HepG2 (cell line): ENCODE measurements around the gene TAT. TPM values are rescaled to one million over a fixed set of nuclear protein-coding genes. Genes with fewer than 3 reads are reported as not detected.

Source experiments
- ATAC-seq: fragments of 200-7000 bp; cut with Tn5 transposase; 3 replicates; pipeline ENCODE4 v1.9.1; 2020; ENCODE audit warnings: mild to moderate bottlenecking, moderate library complexity
- BruUV-seq: library from RNA; stranded (reverse); fragments of 400-500 nt; replicated peaks from 2 replicates; lab custom pipeline; 2021; lab: Mats Ljungman, UMichigan
- CTCF ChIA-PET: fragments of 300-600 bp; formaldehyde crosslinking; extraction: SDS; loops from one replicate; lab custom pipeline; 2021; ENCODE audit warnings: low total read pairs, inconsistent platforms, low intra/inter-chr PET ratio; lab: Yijun Ruan, JAX
- POLR2A ChIA-PET: fragments of 350-600 bp; sonication (Branson Sonifier 250); formaldehyde crosslinking; loops from one replicate; lab custom pipeline; 2020; ENCODE audit warnings: antibody characterized with exemption, inconsistent platforms; lab: Yijun Ruan, JAX
- DNase-seq: peaks from one replicate; pipeline ENCODE4 v3.0.0-alpha.2; 2015; ENCODE audit warnings: low spot score
- FAIRE-seq: peaks from 3 replicates; lab custom pipeline; 2011; peaks lifted over from hg19 to GRCh38; lab: Jason Lieb, UNC
- H2AFZ ChIP-seq: one replicate; pipeline ENCODE4 v1.6.1; 2011; ENCODE audit warnings: low read length, inconsistent platforms
- H3K27ac ChIP-seq: fragments of 300-600 bp; 3 replicates; pipeline ENCODE4 v1.8.0; 2011; ENCODE audit warnings: mixed run types, mild to moderate bottlenecking, mixed read lengths, low read length, inconsistent platforms; ENCODE audit not compliant: insufficient read depth; ENCODE audit errors: extremely low read length
- H3K27me3 ChIP-seq, 2 experiments: fragments of 200-600 bp in 1 of 2; 2 replicates in 1 of 2; 3 replicates in 1 of 2; pipeline versions ENCODE4 v1.6.0 to v1.8.0; 2011; ENCODE audit warnings: low read length in 2 of 2, mild to moderate bottlenecking in 2 of 2, moderate library complexity in 2 of 2, inconsistent platforms in 1 of 2; ENCODE audit not compliant: insufficient read depth in 2 of 2, control insufficient read depth in 1 of 2
- H3K36me3 ChIP-seq, 2 experiments: fragments of 200-600 bp in 1 of 2; replicated peaks in 1 of 2; 2 replicates in 1 of 2; 3 replicates in 1 of 2; pipeline versions ENCODE4 v1.5.1 to v1.8.0; 2011; ENCODE audit warnings: low read length in 2 of 2, inconsistent platforms in 1 of 2; ENCODE audit not compliant: insufficient read depth in 2 of 2, control insufficient read depth in 1 of 2
- H3K4me1 ChIP-seq: 2 replicates; pipeline ENCODE4 v1.5.1; 2012; ENCODE audit warnings: low read length, inconsistent platforms; ENCODE audit not compliant: insufficient read depth
- H3K4me2 ChIP-seq: 2 replicates; pipeline ENCODE4 v1.6.0; 2011; ENCODE audit warnings: low read depth, low read length, inconsistent platforms
- H3K4me3 ChIP-seq, 3 experiments: fragments of 200-600 bp in 1 of 3; sonication (generic), shearing (Covaris generic) in 1 of 3; replicated peaks in 1 of 3; 2 replicates each; pipeline ENCODE4 v1.5.1; 2011 to 2016; ENCODE audit warnings: low read length in 3 of 3, inconsistent platforms in 2 of 3, low read depth in 2 of 3, mild to moderate bottlenecking in 2 of 3, control low read depth in 1 of 3, mixed read lengths in 1 of 3; ENCODE audit not compliant: insufficient read depth in 1 of 3
- H3K79me2 ChIP-seq: one replicate; pipeline ENCODE4 v1.6.1; 2011; ENCODE audit warnings: low read length, inconsistent platforms; ENCODE audit not compliant: insufficient read depth
- H3K9ac ChIP-seq: 2 replicates; pipeline ENCODE4 v1.6.0; 2011; ENCODE audit warnings: mild to moderate bottlenecking, low read depth, low read length, inconsistent platforms; ENCODE audit not compliant: insufficient read depth
- H3K9me3 ChIP-seq: 2 replicates; pipeline ENCODE4 v1.5.1; 2012; ENCODE audit warnings: mild to moderate bottlenecking, low read length
- H4K20me1 ChIP-seq: 2 replicates; pipeline ENCODE4 v1.6.0; 2011; ENCODE audit warnings: inconsistent platforms, mild to moderate bottlenecking, low read length, moderate library complexity; ENCODE audit not compliant: insufficient read depth
- GTF2F1 ChIP-seq: fragments of 150-350 bp; IDR thresholded peaks from 2 replicates; pipeline ENCODE4 v1.6.1; 2014; ENCODE audit warnings: low read length
- MTA1 ChIP-seq: sonication (generic); formaldehyde crosslinking; IDR thresholded peaks from 2 replicates; pipeline ENCODE4 v1.4.0; 2020; ENCODE audit warnings: missing genetic modification reagents, mild to moderate bottlenecking, borderline replicate concordance
- REL ChIP-seq: sonication (generic); formaldehyde crosslinking; conservative IDR thresholded peaks from 2 replicates; pipeline ENCODE4 v1.8.0; 2022; ENCODE audit warnings: mild to moderate bottlenecking, missing genetic modification reagents, moderate library complexity
- REXO4 ChIP-seq: sonication (generic); formaldehyde crosslinking; IDR thresholded peaks from 2 replicates; pipeline ENCODE4 v1.8.0; 2022; ENCODE audit warnings: missing genetic modification reagents, mild to moderate bottlenecking, borderline replicate concordance
- SIN3B ChIP-seq: fragments of 150-350 bp; IDR thresholded peaks from 2 replicates; pipeline ENCODE4 v1.6.1; 2014; ENCODE audit warnings: low read length
- in situ Hi-C: cut with HindIII; loops from 2 replicates; pipeline ENCODE4 v1.10.0; 2017; ENCODE audit warnings: low pct_unique_long_range_greater_than_20kb; ENCODE audit not compliant: extremely low pct_ligation_motif_present
- intact Hi-C: fragments of 100-400 bp; cut with micrococcal nuclease; formaldehyde crosslinking; loops from one replicate; pipeline ENCODE4 v1.10.0; 2022; ENCODE audit not compliant: unreplicated experiment
- polyA plus RNA-seq, 8 experiments: library from polyadenylated mRNA; depleted of rRNA in 3 of 8; stranded (reverse) in 7 of 8; unstranded in 1 of 8; fragments of >200 nt; fragmentation: Illumina TruSeq in 4 of 8; extraction: Trizol in 4 of 8; gene quantifications; 2 replicates each; pipeline versions ENCODE4 v1.2.1 to v1.2.3, GENCODE V29; 2011 to 2016; ENCODE audit warnings: low read depth in 4 of 8, missing spikeins in 1 of 8, mixed read lengths in 1 of 8; ENCODE audit not compliant: insufficient read depth in 1 of 8
- total RNA-seq, 5 experiments: library from RNA; depleted of rRNA; stranded (reverse); fragments of >200 nt; fragmentation: Illumina TruSeq; extraction: Trizol; gene quantifications; 2 replicates each; pipeline ENCODE4 v1.2.3, GENCODE V29; 2016; ENCODE audit warnings: low read depth in 1 of 5
- TF ChIP-seq, protein P1 (sequence below): IDR thresholded peaks from 2 replicates; pipeline ENCODE4 v1.6.1; 2012; ENCODE audit warnings: low read length, improper control_type of control experiment

Gene TAT
- total and polyA plus RNA-seq, 2 of the 13 experiments (the other 11 are each of a cell fraction or from before 2014, with no cell fraction given), result 1.6 to 5.8 TPM

DNA sequence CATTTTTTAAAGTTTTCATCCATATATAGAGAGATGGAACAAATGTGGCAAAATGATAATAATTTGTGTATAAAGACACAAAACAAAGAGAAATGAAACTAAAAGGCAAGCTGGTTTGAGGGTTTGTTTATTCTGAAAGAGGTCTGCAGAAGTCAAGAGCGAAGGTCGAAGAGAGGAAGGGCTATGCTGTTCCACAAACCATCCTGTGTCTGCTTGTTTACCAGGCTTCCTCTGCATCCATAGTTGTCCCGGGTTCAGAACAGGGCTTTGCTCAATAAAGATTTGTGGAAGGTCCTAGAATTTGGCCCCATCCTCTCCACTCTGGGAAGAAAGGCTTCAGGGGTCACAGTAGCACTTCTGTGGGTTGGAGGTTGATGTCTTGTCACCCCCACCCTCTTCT, 46.7 kb upstream of the TAT start (continued):
- TF ChIP-seq REXO4 (CRISPR knock-in tag) (no peak), REL (CRISPR knock-in tag) (no peak), MTA1 (CRISPR knock-in tag) (no peak)

DNA sequence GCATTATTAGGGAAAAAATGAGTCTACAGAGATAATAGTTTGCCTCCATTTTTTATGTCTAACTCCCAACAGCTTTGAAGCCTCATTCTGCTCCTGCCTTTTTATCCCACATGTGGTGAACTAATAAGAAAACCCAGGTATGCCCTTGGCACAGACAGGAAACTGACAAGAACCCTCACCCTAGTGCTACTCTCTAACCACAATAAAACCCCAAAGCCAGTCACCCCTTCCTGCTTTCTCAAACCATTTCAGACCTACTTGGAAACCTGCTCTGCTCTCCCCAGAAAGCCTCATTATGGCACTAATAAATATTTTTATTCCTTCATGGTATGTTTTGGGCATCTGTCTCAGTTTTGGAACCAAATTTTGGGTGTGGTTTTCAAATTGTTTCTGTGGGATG, 45.2 kb upstream of the TAT start:
- DNase-seq, result no peak
- Histone ChIP-seq H2AFZ (no peak overlapping the region), H3K79me2 (no peaks in the 10 kb centered on the region), H3K27ac (no peak overlapping the region), H3K27me3 (peaks cover 0 to 2% of the 10 kb centered on the region in 2 experiments; a peak in 1 of 5 replicates), H3K36me3 (no peaks in the 10 kb centered on the region), H3K4me3 (no peak overlapping the region), H3K4me2 (no peak overlapping the region), H3K9me3 (no peaks in the 10 kb centered on the region), H4K20me1 (no peaks in the 10 kb centered on the region), H3K9ac (no peak overlapping the region), H3K4me1 (peaks cover 33% of the 10 kb centered on the region)
- in situ Hi-C loops (no loop called here), intact Hi-C loops (loop anchor here (2.0 kb wide), 1 partner anchor 125 kb away; no protein-coding TSS in a partner anchor)
- no peak for FAIRE-seq
- TF ChIP-seq, protein P1, sequence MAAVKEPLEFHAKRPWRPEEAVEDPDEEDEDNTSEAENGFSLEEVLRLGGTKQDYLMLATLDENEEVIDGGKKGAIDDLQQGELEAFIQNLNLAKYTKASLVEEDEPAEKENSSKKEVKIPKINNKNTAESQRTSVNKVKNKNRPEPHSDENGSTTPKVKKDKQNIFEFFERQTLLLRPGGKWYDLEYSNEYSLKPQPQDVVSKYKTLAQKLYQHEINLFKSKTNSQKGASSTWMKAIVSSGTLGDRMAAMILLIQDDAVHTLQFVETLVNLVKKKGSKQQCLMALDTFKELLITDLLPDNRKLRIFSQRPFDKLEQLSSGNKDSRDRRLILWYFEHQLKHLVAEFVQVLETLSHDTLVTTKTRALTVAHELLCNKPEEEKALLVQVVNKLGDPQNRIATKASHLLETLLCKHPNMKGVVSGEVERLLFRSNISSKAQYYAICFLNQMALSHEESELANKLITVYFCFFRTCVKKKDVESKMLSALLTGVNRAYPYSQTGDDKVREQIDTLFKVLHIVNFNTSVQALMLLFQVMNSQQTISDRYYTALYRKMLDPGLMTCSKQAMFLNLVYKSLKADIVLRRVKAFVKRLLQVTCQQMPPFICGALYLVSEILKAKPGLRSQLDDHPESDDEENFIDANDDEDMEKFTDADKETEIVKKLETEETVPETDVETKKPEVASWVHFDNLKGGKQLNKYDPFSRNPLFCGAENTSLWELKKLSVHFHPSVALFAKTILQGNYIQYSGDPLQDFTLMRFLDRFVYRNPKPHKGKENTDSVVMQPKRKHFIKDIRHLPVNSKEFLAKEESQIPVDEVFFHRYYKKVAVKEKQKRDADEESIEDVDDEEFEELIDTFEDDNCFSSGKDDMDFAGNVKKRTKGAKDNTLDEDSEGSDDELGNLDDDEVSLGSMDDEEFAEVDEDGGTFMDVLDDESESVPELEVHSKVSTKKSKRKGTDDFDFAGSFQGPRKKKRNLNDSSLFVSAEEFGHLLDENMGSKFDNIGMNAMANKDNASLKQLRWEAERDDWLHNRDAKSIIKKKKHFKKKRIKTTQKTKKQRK, result no peak
- TF ChIP-seq GTF2F1 (no peak), SIN3B (no peak)
- ChIA-PET POLR2A (no interaction called here), CTCF (no interaction called here)
- no peak for ATAC-seq
- no TSS peak for BruUV-seq
